Mesendoderm (in vitro differentiated cells): ENCODE data around the gene PARD3B.

Experiments used
- DNase-seq: peaks from one replicate; pipeline ENCODE4 v3.0.0; 2013
- H2AK5ac ChIP-seq: 2 replicates; pipeline ENCODE4 v1.6.1; 2013; ENCODE audit warnings: low read length, inconsistent platforms
- H2BK120ac ChIP-seq: 2 replicates; pipeline ENCODE4 v1.6.1; 2013; ENCODE audit warnings: low read depth, mild to moderate bottlenecking, low read length, moderate library complexity, mixed read lengths
- H2BK15ac ChIP-seq: replicated peaks from 2 replicates; pipeline ENCODE4 v1.6.1; 2013; ENCODE audit warnings: low read depth, mild to moderate bottlenecking, moderate library complexity
- H2BK5ac ChIP-seq: 2 replicates; pipeline ENCODE4 v1.6.1; 2013; ENCODE audit warnings: low read length, inconsistent platforms
- H3K18ac ChIP-seq: 2 replicates; pipeline ENCODE4 v1.6.1; 2013; ENCODE audit warnings: mild to moderate bottlenecking, low read length, mixed read lengths
- H3K23ac ChIP-seq: one replicate; pipeline ENCODE4 v1.6.1; 2013; ENCODE audit warnings: low read length
- H3K27ac ChIP-seq: 2 replicates; pipeline ENCODE4 v1.5.1; 2013; ENCODE audit warnings: low read depth, mild to moderate bottlenecking, inconsistent platforms, low read length, moderate library complexity
- H3K27me3 ChIP-seq: 2 replicates; pipeline ENCODE4 v1.6.1; 2013; ENCODE audit warnings: low read length, control low read depth, mild to moderate bottlenecking, inconsistent platforms; ENCODE audit not compliant: insufficient read depth, poor library complexity
- H3K36me3 ChIP-seq: 2 replicates; pipeline ENCODE4 v1.6.1; 2013; ENCODE audit warnings: low read length, inconsistent platforms; ENCODE audit not compliant: control insufficient read depth, insufficient read depth
- H3K4ac ChIP-seq: one replicate; pipeline ENCODE4 v1.6.1; 2013; ENCODE audit warnings: low read depth, mild to moderate bottlenecking, low read length, moderate library complexity
- H3K4me1 ChIP-seq: 2 replicates; pipeline ENCODE4 v1.6.1; 2013; ENCODE audit warnings: low read depth, low read length, inconsistent platforms; ENCODE audit not compliant: control insufficient read depth
- H3K4me2 ChIP-seq: 2 replicates; pipeline ENCODE4 v1.6.1; 2013; ENCODE audit warnings: low read length
- H3K4me3 ChIP-seq: 2 replicates; pipeline ENCODE4 v1.5.1; 2013; ENCODE audit warnings: mild to moderate bottlenecking, low read length
- H3K56ac ChIP-seq: one replicate; pipeline ENCODE4 v1.6.1; 2013; ENCODE audit warnings: low read length
- H3K79me1 ChIP-seq: 2 replicates; pipeline ENCODE4 v1.6.1; 2013; ENCODE audit warnings: low read length, inconsistent platforms
- H3K79me2 ChIP-seq: 2 replicates; pipeline ENCODE4 v1.6.1; 2013; ENCODE audit warnings: mild to moderate bottlenecking, low read length; ENCODE audit not compliant: control insufficient read depth, insufficient read depth
- H3K9ac ChIP-seq: 2 replicates; pipeline ENCODE4 v1.6.1; 2013; ENCODE audit warnings: low read length, inconsistent platforms
- H4K5ac ChIP-seq: one replicate; pipeline ENCODE4 v1.6.1; 2013; ENCODE audit warnings: low read length
- H4K8ac ChIP-seq: one replicate; pipeline ENCODE4 v1.6.1; 2013; ENCODE audit warnings: low read depth, mild to moderate bottlenecking, control low read depth, low read length, moderate library complexity
- WGBS: extraction: QIAGEN DNeasy Blood & Tissue Kit; methylation state at CpG from one replicate; pipeline ENCODE4 v1.1.7; 2013; ENCODE audit warnings: low lambda C conversion rate, missing lambda C conversion rate; ENCODE audit not compliant: insufficient coverage; ENCODE audit errors: extremely low coverage; 5-methylcytosine and 5-hydroxymethylcytosine counted together

PARD3B gene

GRCh38 chr2:204794624-204795023, 249.3 kb downstream of the PARD3B start:
- H3K4ac ChIP-seq = no peak overlapping the region
- no peak overlapping the region for H2BK120ac ChIP-seq
- H3K27me3 ChIP-seq = no peaks in the 10 kb centered on the region
- no peak overlapping the region for H3K4me2 ChIP-seq
- no peak overlapping the region for H3K4me3 ChIP-seq
- no peak overlapping the region for H3K18ac ChIP-seq
- H2AK5ac ChIP-seq = no peak overlapping the region
- no CpG with 5 or more reads among the region's 2 CpGs for WGBS
- H3K9ac ChIP-seq = no peak overlapping the region
- H3K56ac ChIP-seq = no peak overlapping the region
- no peak overlapping the region for H3K27ac ChIP-seq
- no peak overlapping the region for H2BK5ac ChIP-seq
- DNase-seq = no peak
- no peaks in the 10 kb centered on the region for H3K79me1 ChIP-seq
- H3K23ac ChIP-seq = no peak overlapping the region
- no peaks in the 10 kb centered on the region for H3K79me2 ChIP-seq
- H3K36me3 ChIP-seq = no peaks in the 10 kb centered on the region
- H4K5ac ChIP-seq = no peak overlapping the region
- H4K8ac ChIP-seq = no peak overlapping the region
- H2BK15ac ChIP-seq = no peak overlapping the region
- H3K4me1 ChIP-seq = no peaks in the 10 kb centered on the region

- Histone ChIP-seq H2AK5ac (no peak overlapping the region), H3K4me1 (no peaks in the 10 kb centered on the region), H3K4ac (no peak overlapping the region), H3K9ac (no peak overlapping the region), H3K18ac (no peak overlapping the region), H3K36me3 (no peaks in the 10 kb centered on the region), H3K4me3 (no peak overlapping the region), H2BK15ac (no peak overlapping the region), H3K27ac (no peak overlapping the region), H3K79me2 (no peaks in the 10 kb centered on the region), H2BK120ac (no peak overlapping the region), H3K27me3 (no peaks in the 10 kb centered on the region), H4K8ac (no peak overlapping the region), H4K5ac (no peak overlapping the region), H3K4me2 (no peak overlapping the region), H3K79me1 (no peaks in the 10 kb centered on the region), H3K56ac (no peak overlapping the region), H3K23ac (no peak overlapping the region), H2BK5ac (no peak overlapping the region)
- no CpG with 5 or more reads among the region's 1 CpG for WGBS
- peak; percentile 1 for DNase-seq
Measured at GRCh38 chr2:204795156-204795555, 249.9 kb downstream of the PARD3B start.

- H3K27ac ChIP-seq = no peak overlapping the region
- H3K36me3 ChIP-seq = no peaks in the 10 kb centered on the region
- H4K5ac ChIP-seq = no peak overlapping the region
- H2BK5ac ChIP-seq = no peak overlapping the region
- H2BK15ac ChIP-seq = no peak overlapping the region
- H2AK5ac ChIP-seq = no peak overlapping the region
- no peak overlapping the region for H2BK120ac ChIP-seq
- H3K23ac ChIP-seq = no peak overlapping the region
- no peak overlapping the region for H3K4me2 ChIP-seq
- no peaks in the 10 kb centered on the region for H3K27me3 ChIP-seq
- H3K18ac ChIP-seq = no peak overlapping the region
- no peak overlapping the region for H3K56ac ChIP-seq
- DNase-seq = no peak
- no peaks in the 10 kb centered on the region for H3K79me2 ChIP-seq
- H3K4me1 ChIP-seq = no peaks in the 10 kb centered on the region
- H3K4me3 ChIP-seq = no peak overlapping the region
- no peak overlapping the region for H3K4ac ChIP-seq
- no peak overlapping the region for H4K8ac ChIP-seq
- H3K79me1 ChIP-seq = no peaks in the 10 kb centered on the region
- WGBS = no CpG with 5 or more reads among the region's 4 CpGs
- no peak overlapping the region for H3K9ac ChIP-seq
Measured at GRCh38 chr2:204796581-204796980, 251.3 kb downstream of the PARD3B start.

GRCh38 chr2:204799791-204800190, 254.5 kb downstream of the PARD3B start:
- no peaks in the 10 kb centered on the region for H3K79me1 ChIP-seq
- no peaks in the 10 kb centered on the region for H3K27me3 ChIP-seq
- H3K23ac ChIP-seq = no peak overlapping the region
- H3K4me3 ChIP-seq = no peak overlapping the region
- no peak overlapping the region for H2BK15ac ChIP-seq
- H3K27ac ChIP-seq = no peak overlapping the region
- no CpG with 5 or more reads among the region's 2 CpGs for WGBS
- H2AK5ac ChIP-seq = no peak overlapping the region
- no peak overlapping the region for H3K18ac ChIP-seq
- H3K9ac ChIP-seq = no peak overlapping the region
- no peak overlapping the region for H4K5ac ChIP-seq
- H3K36me3 ChIP-seq = no peaks in the 10 kb centered on the region
- H4K8ac ChIP-seq = no peak overlapping the region
- no peak overlapping the region for H3K4me2 ChIP-seq
- H3K56ac ChIP-seq = no peak overlapping the region
- no peak overlapping the region for H2BK120ac ChIP-seq
- no peaks in the 10 kb centered on the region for H3K79me2 ChIP-seq
- H2BK5ac ChIP-seq = no peak overlapping the region
- DNase-seq = no peak
- H3K4ac ChIP-seq = no peak overlapping the region
- no peaks in the 10 kb centered on the region for H3K4me1 ChIP-seq

- no peak overlapping the region for H3K56ac ChIP-seq
- no peak overlapping the region for H3K9ac ChIP-seq
- no peak overlapping the region for H3K27ac ChIP-seq
- H3K4me3 ChIP-seq = no peak overlapping the region
- H3K18ac ChIP-seq = no peak overlapping the region
- no peaks in the 10 kb centered on the region for H3K27me3 ChIP-seq
- H4K8ac ChIP-seq = no peak overlapping the region
- DNase-seq = no peak
- H3K79me2 ChIP-seq = no peaks in the 10 kb centered on the region
- H3K36me3 ChIP-seq = no peaks in the 10 kb centered on the region
- no peak overlapping the region for H3K4me2 ChIP-seq
- no peak overlapping the region for H2BK5ac ChIP-seq
- no peak overlapping the region for H2BK15ac ChIP-seq
- no peaks in the 10 kb centered on the region for H3K4me1 ChIP-seq
- H2BK120ac ChIP-seq = no peak overlapping the region
- H2AK5ac ChIP-seq = no peak overlapping the region
- H3K23ac ChIP-seq = no peak overlapping the region
- no peak overlapping the region for H4K5ac ChIP-seq
- H3K4ac ChIP-seq = no peak overlapping the region
- no peaks in the 10 kb centered on the region for H3K79me1 ChIP-seq
Measured at GRCh38 chr2:204808494-204808893, 263.2 kb downstream of the PARD3B start.

- H3K4me2 ChIP-seq = no peak overlapping the region
- no peak overlapping the region for H3K27ac ChIP-seq
Measured at GRCh38 chr2:204824751-204825453, 279.6 kb downstream of the PARD3B start.

More at GRCh38 chr2:204824751-204825453, 279.6 kb downstream of the PARD3B start:
- WGBS = no CpG with 5 or more reads among the region's 5 CpGs
- no peaks in the 10 kb centered on the region for H3K36me3 ChIP-seq
- H3K79me1 ChIP-seq = no peaks in the 10 kb centered on the region
- H3K9ac ChIP-seq = no peak overlapping the region
- no peak overlapping the region for H2AK5ac ChIP-seq
- peak; percentile 49 for DNase-seq
- no peak overlapping the region for H4K8ac ChIP-seq
- H2BK120ac ChIP-seq = no peak overlapping the region
- H3K23ac ChIP-seq = no peak overlapping the region
- H2BK5ac ChIP-seq = no peak overlapping the region
- H2BK15ac ChIP-seq = no peak overlapping the region
- no peaks in the 10 kb centered on the region for H3K27me3 ChIP-seq
- no peaks in the 10 kb centered on the region for H3K4me1 ChIP-seq
- no peak overlapping the region for H4K5ac ChIP-seq
- no peaks in the 10 kb centered on the region for H3K79me2 ChIP-seq
- peak overlapping the region; percentile 16 for H3K4ac ChIP-seq
- no peak overlapping the region for H3K4me3 ChIP-seq
- no peak overlapping the region for H3K18ac ChIP-seq
- H3K56ac ChIP-seq = no peak overlapping the region
